Hypothalamus (tissue), 51 donors: ENCODE data around the gene F10.
"Not testable (repeated sequence)": the region's sequence is repeated elsewhere in the genome, so short reads cannot be mapped to it uniquely, and the experiment has no call there.

Experiments
- DNase-seq, 51 donors: peaks; one replicate each; lab custom pipeline; 2025; lab: John Stamatoyannopoulos, UW

Gene F10

GRCh38 chr13:113150550-113151365 is 28.2 kb downstream of the F10 start:
- DNase-seq = no peak

- peak in 8 of 51 donors; percentile 17 to 61 (median 26) for DNase-seq
These were observed 29.4 kb downstream of the F10 start for GRCh38 chr13:113151745-113152690.

GRCh38 chr13:113152691-113152983 is 30.0 kb downstream of the F10 start:
- DNase-seq = no peak

GRCh38 chr13:113152984-113153809 is 30.6 kb downstream of the F10 start:
- peak in 23 of 51 donors; percentile 17 to 62 (median 45) for DNase-seq

GRCh38 chr13:113153810-113154748 is 31.5 kb downstream of the F10 start:
- peak in 45 of 51 donors; percentile 26 to 88 (median 74) for DNase-seq

GRCh38 chr13:113155201-113155600 is 32.6 kb downstream of the F10 start:
- DNase-seq = no peak

GRCh38 chr13:113155982-113156655 is 33.5 kb downstream of the F10 start:
- DNase-seq = no peak

- no peak for DNase-seq
These were observed 34.8 kb downstream of the F10 start for GRCh38 chr13:113157206-113157928.

- no peak for DNase-seq
These were observed 35.5 kb downstream of the F10 start, which contains the start of gene PROZ for GRCh38 chr13:113157929-113158747. Gene PROZ, plus strand, starts transcription at chr13:113158648. Its CDS starts 13 bp downstream, at chr13:113158661.

- DNase-seq = no peak
These were observed 36.3 kb downstream of the F10 start for GRCh38 chr13:113158946-113159345.

GRCh38 chr13:113159701-113160100 is 37.1 kb downstream of the F10 start:
- no peak for DNase-seq

- DNase-seq = no peak
These were observed 38.4 kb downstream of the F10 start for GRCh38 chr13:113160983-113161382.

GRCh38 chr13:113161433-113161832 is 38.8 kb downstream of the F10 start:
- no peak for DNase-seq

GRCh38 chr13:113161975-113162374 is 39.4 kb downstream of the F10 start:
- not testable (repeated sequence) for DNase-seq

- DNase-seq = no peak
These were observed 40.4 kb downstream of the F10 start for GRCh38 chr13:113162783-113163685.

GRCh38 chr13:113164492-113164891 is 41.9 kb downstream of the F10 start:
- no peak for DNase-seq
